ENCODE data around the gene OR4K2. TPM values are rescaled to one million over a fixed set of nuclear protein-coding genes. Genes with fewer than 3 reads are reported as not detected.

The OR4K2 gene
- total RNA-seq, 1 donor from 2014 or later = not detected

- H3K27me3 Mint-ChIP-seq (ENCODE audit: low read depth) = no peaks in the 10 kb centered on the region
- H3K9me3 Mint-ChIP-seq (ENCODE audit: low read depth) = peaks cover 31% of the 10 kb centered on the region
- DNase-seq (ENCODE audit: low spot score) = no peak
- H3K4me3 Mint-ChIP-seq (ENCODE audit: unreplicated experiment) = no peak overlapping the region
- no peaks in the 10 kb centered on the region for H3K36me3 Mint-ChIP-seq (ENCODE audit: low read depth)
- H3K27ac Mint-ChIP-seq (ENCODE audit: unreplicated experiment) = no peak overlapping the region
- TF ChIP-seq, protein P1, sequence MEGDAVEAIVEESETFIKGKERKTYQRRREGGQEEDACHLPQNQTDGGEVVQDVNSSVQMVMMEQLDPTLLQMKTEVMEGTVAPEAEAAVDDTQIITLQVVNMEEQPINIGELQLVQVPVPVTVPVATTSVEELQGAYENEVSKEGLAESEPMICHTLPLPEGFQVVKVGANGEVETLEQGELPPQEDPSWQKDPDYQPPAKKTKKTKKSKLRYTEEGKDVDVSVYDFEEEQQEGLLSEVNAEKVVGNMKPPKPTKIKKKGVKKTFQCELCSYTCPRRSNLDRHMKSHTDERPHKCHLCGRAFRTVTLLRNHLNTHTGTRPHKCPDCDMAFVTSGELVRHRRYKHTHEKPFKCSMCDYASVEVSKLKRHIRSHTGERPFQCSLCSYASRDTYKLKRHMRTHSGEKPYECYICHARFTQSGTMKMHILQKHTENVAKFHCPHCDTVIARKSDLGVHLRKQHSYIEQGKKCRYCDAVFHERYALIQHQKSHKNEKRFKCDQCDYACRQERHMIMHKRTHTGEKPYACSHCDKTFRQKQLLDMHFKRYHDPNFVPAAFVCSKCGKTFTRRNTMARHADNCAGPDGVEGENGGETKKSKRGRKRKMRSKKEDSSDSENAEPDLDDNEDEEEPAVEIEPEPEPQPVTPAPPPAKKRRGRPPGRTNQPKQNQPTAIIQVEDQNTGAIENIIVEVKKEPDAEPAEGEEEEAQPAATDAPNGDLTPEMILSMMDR (IDR thresholded peaks at IDR 0.05) = no peak
- no peaks in the 10 kb centered on the region for H3K4me1 Mint-ChIP-seq (ENCODE audit: low read depth)
Measured at GRCh38 chr14:19873178-19873577, 1.8 kb upstream of the OR4K2 start.

GRCh38 chr14:19878029-19878642 is 3.2 kb downstream of the OR4K2 start:
- Mint-ChIP-seq H3K4me3 (ENCODE audit: unreplicated experiment) (no peak overlapping the region), H3K36me3 (ENCODE audit: low read depth) (no peaks in the 10 kb centered on the region), H3K4me1 (ENCODE audit: low read depth) (no peaks in the 10 kb centered on the region), H3K27me3 (ENCODE audit: low read depth) (no peaks in the 10 kb centered on the region), H3K9me3 (ENCODE audit: low read depth) (peaks cover 44% of the 10 kb centered on the region), H3K27ac (ENCODE audit: unreplicated experiment) (no peak overlapping the region)
- TF ChIP-seq, protein P1 (IDR thresholded peaks at IDR 0.05) = peak; percentile 75
- no peak for DNase-seq (ENCODE audit: low spot score)

DNA sequence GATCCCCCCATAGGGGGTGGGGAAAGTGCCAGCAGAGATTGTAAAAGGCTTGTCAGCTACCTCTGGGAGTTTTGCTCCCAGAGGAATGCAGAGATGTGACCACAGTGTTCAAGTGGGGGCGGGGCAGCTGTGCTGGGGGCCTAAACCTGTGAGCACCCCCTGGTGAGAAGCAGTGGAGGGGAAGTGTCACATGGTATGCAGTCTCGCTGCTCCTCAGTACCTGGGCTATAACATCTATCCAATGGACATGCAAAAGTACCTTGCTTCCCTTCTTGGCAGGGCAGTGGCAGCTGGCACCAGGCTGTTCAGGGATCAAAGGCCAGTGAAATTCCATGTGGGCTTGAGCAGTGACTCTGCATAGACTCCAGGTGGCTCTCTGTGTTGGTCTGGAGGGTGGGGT is 20.3 kb downstream of the OR4K2 start:
- Mint-ChIP-seq H3K4me1 (ENCODE audit: low read depth) (no peaks in the 10 kb centered on the region), H3K27ac (ENCODE audit: unreplicated experiment) (no peak overlapping the region), H3K4me3 (ENCODE audit: unreplicated experiment) (no peak overlapping the region), H3K27me3 (ENCODE audit: low read depth) (no peaks in the 10 kb centered on the region), H3K36me3 (ENCODE audit: low read depth) (no peaks in the 10 kb centered on the region), H3K9me3 (ENCODE audit: low read depth) (peaks cover 43% of the 10 kb centered on the region)
- DNase-seq (ENCODE audit: low spot score) = no peak
- TF ChIP-seq, protein P1 (IDR thresholded peaks at IDR 0.05) = no peak

GRCh38 chr14:19900999-19901398 is 26.1 kb downstream of the OR4K2 start:
- Mint-ChIP-seq H3K4me1 (ENCODE audit: low read depth) (no peaks in the 10 kb centered on the region), H3K4me3 (ENCODE audit: unreplicated experiment) (no peak overlapping the region), H3K36me3 (ENCODE audit: low read depth) (no peaks in the 10 kb centered on the region), H3K27me3 (ENCODE audit: low read depth) (no peaks in the 10 kb centered on the region), H3K27ac (ENCODE audit: unreplicated experiment) (no peak overlapping the region), H3K9me3 (ENCODE audit: low read depth) (peaks cover 69% of the 10 kb centered on the region)
- DNase-seq (ENCODE audit: low spot score) = no peak
- TF ChIP-seq, protein P1 (IDR thresholded peaks at IDR 0.05) = no peak

DNA sequence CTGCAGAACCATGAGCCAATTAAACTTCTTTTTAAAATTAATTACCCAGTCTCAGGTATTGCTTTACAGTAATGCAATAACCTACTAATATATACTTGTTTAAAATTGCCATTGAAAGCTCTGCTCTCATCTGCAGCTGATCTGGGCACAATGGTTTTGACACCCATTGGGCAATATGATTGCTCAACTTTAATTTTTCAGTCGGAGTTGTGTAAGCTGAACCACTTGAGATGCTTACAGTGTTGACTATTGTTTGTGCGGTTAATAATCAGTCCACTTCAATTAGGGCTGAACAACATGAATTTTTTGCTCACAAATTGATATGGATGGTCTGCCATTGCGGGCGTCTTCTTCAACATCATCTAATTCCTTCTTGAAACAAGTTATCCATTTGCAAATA is 27.5 kb downstream of the OR4K2 start:
- no peak overlapping the region for H3K4me3 Mint-ChIP-seq (ENCODE audit: unreplicated experiment)
- H3K27me3 Mint-ChIP-seq (ENCODE audit: low read depth) = no peaks in the 10 kb centered on the region
- DNase-seq (ENCODE audit: low spot score) = no peak
- H3K36me3 Mint-ChIP-seq (ENCODE audit: low read depth) = no peaks in the 10 kb centered on the region
- H3K9me3 Mint-ChIP-seq (ENCODE audit: low read depth) = peaks cover 67% of the 10 kb centered on the region
- TF ChIP-seq, protein P1 (IDR thresholded peaks at IDR 0.05) = no peak
- H3K4me1 Mint-ChIP-seq (ENCODE audit: low read depth) = no peaks in the 10 kb centered on the region
- no peak overlapping the region for H3K27ac Mint-ChIP-seq (ENCODE audit: unreplicated experiment)

Data from chondrocyte (in vitro differentiated cells).